ENCODE data around the gene ATP6V0B. TPM values are rescaled to one million over a fixed set of nuclear protein-coding genes. Genes with fewer than 3 reads are reported as not detected.
A peak's percentile ranks its signal among the peaks of the same experiment; 100 is the strongest.

Gene ATP6V0B
- total and polyA plus RNA-seq, 11 donors: 71.4 to 235 (median 93.2) TPM

- Histone ChIP-seq H3K27me3 (no peaks in the 10 kb centered on the region), H3K36me3 (peaks cover 0 to 36% (median 23%) of the 10 kb centered on the region in 9 donors), H3K27ac (no peak overlapping the region), H3K4me3 (peak overlapping the region in 8 of 12 donors; percentile 61 to 96 (median 88)), H3K4me1 (peaks cover 5 to 34% (median 22%) of the 10 kb centered on the region in 12 donors), H3K9me3 (no peaks in the 10 kb centered on the region)
- ATAC-seq (no peak), DNase-seq (peak in 1 of 5 donors; percentile 54)
- TF ChIP-seq CTCF (IDR thresholded peaks at IDR 0.05): no peak
- no peak for TF ChIP-seq POLR2A (IDR thresholded peaks at IDR 0.05)
- intact Hi-C loops (cut with DNase I): no loop called here
- 90 to 92% (median 92%) methylated on average over 9 of the region's 9 CpGs for WGBS, 4 donors
Observed at GRCh38 chr1:43970911-43971310, 3.8 kb upstream of the ATP6V0B start.

- peak overlapping the region in 1 of 12 donors; percentile 77 for H3K4me3 ChIP-seq
- 95 to 98% (median 97%) methylated on average over 7 to 17 of the region's 17 CpGs for WGBS, 4 donors
- DNase-seq: peak in 1 of 5 donors; percentile 52
Observed at GRCh38 chr1:43971336-43971980, 3.3 kb upstream of the ATP6V0B start.

GRCh38 chr1:43973981-43974442 is 748 bp upstream of the ATP6V0B start:
- Histone ChIP-seq H3K9me3 (no peaks in the 10 kb centered on the region), H3K4me3 (peak overlapping the region; percentile 59 to 93 (median 89)), H3K27me3 (no peaks in the 10 kb centered on the region), H3K4me1 (peaks cover 6 to 61% (median 44%) of the 10 kb centered on the region in 12 donors), H3K27ac (peak overlapping the region; percentile 83 to 97 (median 92)), H3K36me3 (peaks cover 0 to 40% (median 27%) of the 10 kb centered on the region in 9 donors)
- TF ChIP-seq CTCF (IDR thresholded peaks at IDR 0.05): no peak
- no peak for TF ChIP-seq POLR2A (IDR thresholded peaks at IDR 0.05)
- WGBS, 4 donors: 33 to 40% (median 39%) methylated on average over 9 of the region's 9 CpGs
- DNase-seq: peak in 1 of 5 donors; percentile 3
- ATAC-seq: no peak
- intact Hi-C loops (cut with DNase I): loop anchor here in 4 of 10 donors (1.0 to 2.0 kb wide), 2 partner anchors 27 to 28 kb away; partner anchors contain the start of gene IPO13 (in 4 of the 4)

More at GRCh38 chr1:43971336-43971980, 3.3 kb upstream of the ATP6V0B start:
- ATAC-seq: no peak
- no peaks in the 10 kb centered on the region for H3K27me3 ChIP-seq
- no peak overlapping the region for H3K27ac ChIP-seq
- no peaks in the 10 kb centered on the region for H3K9me3 ChIP-seq
- TF ChIP-seq POLR2A (IDR thresholded peaks at IDR 0.05) (no peak), CTCF (IDR thresholded peaks at IDR 0.05) (no peak)
- H3K36me3 ChIP-seq: peaks cover 0 to 35% (median 22%) of the 10 kb centered on the region in 9 donors
- intact Hi-C loops (cut with DNase I): no loop called here
- H3K4me1 ChIP-seq: peaks cover 6 to 40% (median 28%) of the 10 kb centered on the region in 12 donors

- Histone ChIP-seq H3K27ac (peak overlapping the region; percentile 83 to 97 (median 92)), H3K36me3 (peaks cover 0 to 40% (median 27%) of the 10 kb centered on the region in 9 donors), H3K27me3 (no peaks in the 10 kb centered on the region), H3K9me3 (no peaks in the 10 kb centered on the region), H3K4me3 (peak overlapping the region; percentile 59 to 93 (median 89)), H3K4me1 (peaks cover 4 to 66% (median 51%) of the 10 kb centered on the region in 12 donors)
- intact Hi-C loops (cut with DNase I): loop anchor here in 2 of 10 donors (2.0 kb wide), 1 partner anchor 29 kb away; the partner anchor contains the start of gene IPO13 (in 2 of the 2)
- TF ChIP-seq POLR2A (IDR thresholded peaks at IDR 0.05): no peak
- no peak for TF ChIP-seq CTCF (IDR thresholded peaks at IDR 0.05)
- whole genome bisulfite sequencing, 4 donors: 2 to 3% (median 3%) methylated on average over 32 to 34 of the region's 34 CpGs
- DNase-seq (peak; percentile 65 to 80 (median 70)), ATAC-seq (peak in 3 of 4 donors; percentile 10 to 15 (median 10))
Observed at GRCh38 chr1:43975249-43975961, 645 bp downstream of the ATP6V0B start.

All from heart left ventricle (tissue), 16 donors.